ENCODE data around the gene SLC18A3. TPM values are rescaled to one million over a fixed set of nuclear protein-coding genes. Genes with fewer than 3 reads are reported as not detected.

SLC18A3 gene
- total RNA-seq, 4 donors from 2014 or later, result 0.07 TPM; not detected in 3

- H3K27me3 ChIP-seq, result peaks cover 0 to 64% of the 10 kb centered on the region in 2 donors
- DNase-seq, result no peak
- no peaks in the 10 kb centered on the region for H3K9me3 ChIP-seq
- H3K4me3 ChIP-seq, result no peak overlapping the region
- no peaks in the 10 kb centered on the region for H3K36me3 ChIP-seq
- no peak for TF ChIP-seq CTCF (IDR thresholded peaks at IDR 0.05)
- TF ChIP-seq POLR2A (IDR thresholded peaks at IDR 0.05), result no peak
- no peak overlapping the region for H3K27ac ChIP-seq
- peaks cover 0 to 15% of the 10 kb centered on the region in 2 donors for H3K4me1 ChIP-seq
- intact Hi-C loops (cut with DNase I; ENCODE audit: low total_unique reads), result no loop called here
Observed at GRCh38 chr10:49611166-49611815, 1.2 kb downstream of the SLC18A3 start.

GRCh38 chr10:49611816-49612512 lies 1.9 kb downstream of the SLC18A3 start:
- H3K27me3 ChIP-seq, result peaks cover 0 to 64% of the 10 kb centered on the region in 2 donors
- no peak for DNase-seq
- no peaks in the 10 kb centered on the region for H3K36me3 ChIP-seq
- no peak overlapping the region for H3K27ac ChIP-seq
- no peaks in the 10 kb centered on the region for H3K9me3 ChIP-seq
- TF ChIP-seq CTCF (IDR thresholded peaks at IDR 0.05) (no peak), POLR2A (IDR thresholded peaks at IDR 0.05) (no peak)
- H3K4me3 ChIP-seq, result no peak overlapping the region
- intact Hi-C loops (cut with DNase I; ENCODE audit: low total_unique reads), result no loop called here
- peaks cover 0 to 15% of the 10 kb centered on the region in 2 donors for H3K4me1 ChIP-seq

DNA sequence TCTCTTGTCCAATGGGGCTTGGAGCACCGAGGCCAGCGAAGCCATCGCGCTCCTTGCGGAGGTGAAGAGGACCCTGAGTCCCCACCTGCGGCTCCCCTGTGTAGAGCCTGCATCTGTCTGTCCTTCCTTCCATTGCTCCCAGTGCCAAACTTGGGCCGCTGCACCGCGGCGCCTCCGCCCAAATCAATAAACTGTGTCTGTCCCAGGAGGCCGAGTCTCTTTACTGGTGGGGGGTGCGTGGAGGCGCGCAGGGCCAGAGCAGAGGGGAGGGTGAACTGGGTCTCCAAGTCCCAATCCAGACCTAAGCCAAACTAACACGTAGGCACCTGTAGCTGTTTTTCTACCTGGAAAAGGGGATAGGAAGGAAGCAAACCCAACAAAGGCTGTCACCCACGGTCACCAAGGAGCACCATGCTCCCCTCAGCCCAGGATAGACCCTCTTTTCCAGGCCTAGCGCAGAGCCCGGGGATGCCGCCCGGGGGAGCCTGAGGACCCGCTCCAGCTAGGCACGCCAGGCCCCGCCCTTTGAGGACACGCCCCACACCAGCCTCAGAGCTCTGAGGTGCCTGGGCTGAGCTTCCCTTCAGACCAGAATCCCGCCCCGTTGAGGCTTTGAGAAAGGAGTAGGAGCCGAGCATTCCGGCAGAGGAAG lies 2.5 kb downstream of the SLC18A3 start:
- TF ChIP-seq POLR2A (IDR thresholded peaks at IDR 0.05) (no peak), CTCF (IDR thresholded peaks at IDR 0.05) (no peak)
- H3K27me3 ChIP-seq, result peaks cover 0 to 64% of the 10 kb centered on the region in 2 donors
- intact Hi-C loops (cut with DNase I; ENCODE audit: low total_unique reads), result no loop called here
- H3K9me3 ChIP-seq, result no peaks in the 10 kb centered on the region
- no peak overlapping the region for H3K27ac ChIP-seq
- H3K36me3 ChIP-seq, result no peaks in the 10 kb centered on the region
- peaks cover 0 to 15% of the 10 kb centered on the region in 2 donors for H3K4me1 ChIP-seq
- no peak for DNase-seq
- no peak overlapping the region for H3K4me3 ChIP-seq

DNA sequence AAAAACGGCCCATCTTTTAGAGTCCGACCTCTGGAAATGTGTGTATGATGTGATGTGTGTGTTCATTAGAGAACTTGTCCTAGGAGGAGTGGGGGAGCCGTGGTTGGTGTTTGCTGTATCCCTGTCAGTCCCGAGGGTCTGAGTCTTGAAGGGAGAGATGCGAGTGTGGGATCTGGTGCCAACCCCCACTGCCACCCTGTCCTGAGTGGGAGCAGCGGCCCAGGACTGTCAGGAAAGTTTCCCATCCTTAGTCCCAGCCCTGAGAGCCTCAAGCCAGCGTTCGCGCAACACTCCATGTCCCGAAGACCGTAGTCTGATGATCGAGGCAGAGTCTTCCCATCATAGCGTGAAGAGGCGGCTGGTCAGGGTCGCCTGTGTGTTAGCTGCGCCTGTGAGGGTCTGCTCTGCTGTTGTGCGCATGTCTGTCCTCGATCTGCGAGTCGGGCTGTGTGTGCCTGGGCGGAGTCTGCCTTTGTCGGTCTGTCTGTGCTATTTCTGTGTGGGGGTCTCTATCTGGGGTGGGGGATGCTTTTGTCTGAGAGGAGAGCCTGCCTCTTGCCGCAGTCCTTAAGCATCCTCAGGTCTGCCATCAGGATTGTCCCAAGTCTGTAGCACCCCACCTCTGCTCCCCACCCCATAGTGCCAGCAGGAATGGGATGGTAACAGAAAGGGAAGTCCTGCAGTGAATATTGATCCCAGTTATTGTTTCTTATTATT lies 3.2 kb downstream of the SLC18A3 start:
- intact Hi-C loops (cut with DNase I; ENCODE audit: low total_unique reads), result no loop called here
- DNase-seq, result no peak
- TF ChIP-seq POLR2A (IDR thresholded peaks at IDR 0.05) (no peak), CTCF (IDR thresholded peaks at IDR 0.05) (no peak)
- Histone ChIP-seq H3K9me3 (no peaks in the 10 kb centered on the region), H3K4me1 (peaks cover 0 to 15% of the 10 kb centered on the region in 2 donors), H3K27me3 (peaks cover 0 to 64% of the 10 kb centered on the region in 2 donors), H3K4me3 (no peak overlapping the region), H3K27ac (no peak overlapping the region), H3K36me3 (no peaks in the 10 kb centered on the region)

Data from uterus (tissue), 4 donors.